ENCODE measurements around the gene MYO9B.

MYO9B gene

GRCh38 chr19:17075035-17075863 lies at the start of gene MYO9B, which contains the start of gene HAUS8:
MYO9B (plus strand) TSS chr19:17075777; CDS start chr19:17101718, 25,941 bp downstream.
HAUS8 (minus strand) TSS chr19:17075452; CDS start chr19:17075422, 30 bp downstream.
- FAIRE-seq = peak; percentile 90
- peak; percentile 98 for DNase-seq (ENCODE audit: insufficient read length, low spot score)

GRCh38 chr19:17025991-17026658 lies 49.5 kb upstream of the MYO9B start:
- peak; percentile 28 for FAIRE-seq
- DNase-seq (ENCODE audit: insufficient read length, low spot score) = no peak

- FAIRE-seq (no peak), DNase-seq (ENCODE audit: insufficient read length, low spot score) (no peak)
Observed at GRCh38 chr19:17026706-17027534, 48.7 kb upstream of the MYO9B start, which contains the start of gene CPAMD8. CPAMD8 (minus strand) TSS chr19:17026810; CDS start chr19:17026642, 168 bp downstream.

- no peak for DNase-seq (ENCODE audit: insufficient read length, low spot score)
- no peak for FAIRE-seq
Observed at GRCh38 chr19:17027535-17027975, 48.0 kb upstream of the MYO9B start.

- FAIRE-seq (no peak), DNase-seq (ENCODE audit: insufficient read length, low spot score) (no peak)
Observed at GRCh38 chr19:17031741-17032140, 43.8 kb upstream of the MYO9B start.

GRCh38 chr19:17035842-17036424 lies 39.6 kb upstream of the MYO9B start:
- DNase-seq (ENCODE audit: insufficient read length, low spot score) (no peak), FAIRE-seq (no peak)

- FAIRE-seq = peak; percentile 80
- no peak for DNase-seq (ENCODE audit: insufficient read length, low spot score)
Observed at GRCh38 chr19:17036640-17037039, 38.9 kb upstream of the MYO9B start.

- FAIRE-seq (no peak), DNase-seq (ENCODE audit: insufficient read length, low spot score) (no peak)
Observed at GRCh38 chr19:17037184-17037583, 38.4 kb upstream of the MYO9B start.

GRCh38 chr19:17037966-17038500 lies 37.5 kb upstream of the MYO9B start:
- DNase-seq (ENCODE audit: insufficient read length, low spot score) (no peak), FAIRE-seq (no peak)

GRCh38 chr19:17041976-17042375 lies 33.6 kb upstream of the MYO9B start:
- no peak for FAIRE-seq

GRCh38 chr19:17043744-17044143 lies 31.8 kb upstream of the MYO9B start:
- no peak for DNase-seq (ENCODE audit: insufficient read length, low spot score)
- FAIRE-seq = no peak

More at GRCh38 chr19:17041976-17042375, 33.6 kb upstream of the MYO9B start:
- no peak for DNase-seq (ENCODE audit: insufficient read length, low spot score)

- FAIRE-seq (no peak), DNase-seq (ENCODE audit: insufficient read length, low spot score) (no peak)
Observed at GRCh38 chr19:17045907-17046502, 29.6 kb upstream of the MYO9B start.

- DNase-seq (ENCODE audit: insufficient read length, low spot score) (no peak), FAIRE-seq (no peak)
Observed at GRCh38 chr19:17048885-17049453, 26.6 kb upstream of the MYO9B start.

- peak; percentile 42 for DNase-seq (ENCODE audit: insufficient read length, low spot score)
- FAIRE-seq = no peak
Observed at GRCh38 chr19:17049711-17050280, 25.8 kb upstream of the MYO9B start.

- DNase-seq (ENCODE audit: insufficient read length, low spot score) (peak; percentile 35), FAIRE-seq (no peak)
Observed at GRCh38 chr19:17052439-17052838, 23.1 kb upstream of the MYO9B start.

GRCh38 chr19:17054746-17055145 lies 20.8 kb upstream of the MYO9B start:
- DNase-seq (ENCODE audit: insufficient read length, low spot score) (no peak), FAIRE-seq (no peak)

- FAIRE-seq = no peak
Observed at GRCh38 chr19:17055636-17056035, 19.9 kb upstream of the MYO9B start.

GRCh38 chr19:17058236-17058635 lies 17.3 kb upstream of the MYO9B start:
- FAIRE-seq (no peak), DNase-seq (ENCODE audit: insufficient read length, low spot score) (no peak)

More at GRCh38 chr19:17055636-17056035, 19.9 kb upstream of the MYO9B start:
- DNase-seq (ENCODE audit: insufficient read length, low spot score) = no peak

GRCh38 chr19:17060802-17061201 lies 14.8 kb upstream of the MYO9B start:
- no peak for FAIRE-seq
- DNase-seq (ENCODE audit: insufficient read length, low spot score) = no peak
